VCaP (cell line): Measurements from ENCODE around the gene RNF150.

Experiments
- H3K27ac ChIP-seq: fragments of 450-650 bp; 2 replicates; pipeline ENCODE4 v1.5.1; 2017
- CTCF ChIP-seq: fragments of 450-650 bp; conservative IDR thresholded peaks from 2 replicates; pipeline ENCODE4 v1.5.1; 2017; ENCODE audit warnings: mild to moderate bottlenecking, moderate library complexity

The RNF150 gene

GRCh38 chr4:140996766-140997165 lies 136.5 kb downstream of the RNF150 start:
- no peak overlapping the region for H3K27ac ChIP-seq
- no peak for TF ChIP-seq CTCF

GRCh38 chr4:140995058-140995457 lies 138.2 kb downstream of the RNF150 start:
- no peak for TF ChIP-seq CTCF
- H3K27ac ChIP-seq: no peak overlapping the region

GRCh38 chr4:140994015-140994414 lies 139.3 kb downstream of the RNF150 start:
- TF ChIP-seq CTCF: no peak

GRCh38 chr4:140993370-140993769 lies 139.9 kb downstream of the RNF150 start:
- no peak for TF ChIP-seq CTCF
- H3K27ac ChIP-seq: no peak overlapping the region

More at GRCh38 chr4:140994015-140994414, 139.3 kb downstream of the RNF150 start:
- H3K27ac ChIP-seq: no peak overlapping the region

- TF ChIP-seq CTCF: no peak
- peak overlapping the region; percentile 24; the same call in 1 of the 2 replicates for H3K27ac ChIP-seq
Measured at GRCh38 chr4:140989944-140990343, 143.3 kb downstream of the RNF150 start.

GRCh38 chr4:140986045-140986444 lies 147.2 kb downstream of the RNF150 start:
- H3K27ac ChIP-seq: no peak overlapping the region
- no peak for TF ChIP-seq CTCF

GRCh38 chr4:140982613-140983340 lies 150.5 kb downstream of the RNF150 start:
- H3K27ac ChIP-seq: no peak overlapping the region
- TF ChIP-seq CTCF: no peak
